Loucy (cell line): ENCODE measurements around the gene ZRANB2.
A peak's percentile ranks its signal among the peaks of the same experiment; 100 is the strongest.

Experiments
- H2AFZ ChIP-seq: fragments of 200-600 bp; sonication (generic); 2 replicates; pipeline ENCODE4 v1.6.0; 2016; ENCODE audit warnings: antibody characterized with exemption, mild to moderate bottlenecking, low read length, moderate library complexity
- H3F3A ChIP-seq: fragments of 200-600 bp; 2 replicates; pipeline ENCODE4 v1.6.0; 2016; ENCODE audit warnings: antibody characterized with exemption, low read depth, mild to moderate bottlenecking
- H3K27me3 ChIP-seq: fragments of 200-600 bp; sonication (generic); 2 replicates; pipeline ENCODE4 v1.6.1; 2014; ENCODE audit warnings: low read length, mild to moderate bottlenecking; ENCODE audit not compliant: insufficient read depth, poor library complexity, severe bottlenecking
- H3K36me3 ChIP-seq: fragments of 200-600 bp; sonication (generic); 2 replicates; pipeline ENCODE4 v1.6.1; 2016; ENCODE audit warnings: low read length; ENCODE audit not compliant: insufficient read depth
- H3K4me1 ChIP-seq: fragments of 200-600 bp; sonication (generic); 2 replicates; pipeline ENCODE4 v1.5.1; 2014; ENCODE audit warnings: low read length, mild to moderate bottlenecking; ENCODE audit not compliant: insufficient read depth, poor library complexity, severe bottlenecking
- H3K4me2 ChIP-seq: fragments of 200-600 bp; sonication (generic); 2 replicates; pipeline ENCODE4 v1.6.0; 2014; ENCODE audit warnings: antibody characterized with exemption, low read length, low read depth, mild to moderate bottlenecking; ENCODE audit not compliant: poor library complexity, severe bottlenecking
- H3K4me3 ChIP-seq: fragments of 200-600 bp; sonication (generic); 2 replicates; pipeline ENCODE4 v1.5.1; 2014; ENCODE audit warnings: low read length, mild to moderate bottlenecking, mixed read lengths; ENCODE audit not compliant: poor library complexity, severe bottlenecking
- H3K79me2 ChIP-seq: fragments of 200-600 bp; sonication (generic); 2 replicates; pipeline ENCODE4 v1.6.1; 2014; ENCODE audit warnings: low read length; ENCODE audit not compliant: insufficient read depth
- H3K9ac ChIP-seq: fragments of 200-600 bp; sonication (generic); 2 replicates; pipeline ENCODE4 v1.6.0; 2014; ENCODE audit warnings: mild to moderate bottlenecking, low read depth, low read length, moderate library complexity; ENCODE audit not compliant: poor library complexity, severe bottlenecking
- H3K9me2 ChIP-seq: fragments of 200-600 bp; sonication (generic); replicated peaks from 2 replicates; pipeline ENCODE4 v1.6.1; 2016; ENCODE audit warnings: low read depth, low read length, mixed read lengths
- H3K9me3 ChIP-seq: fragments of 200-600 bp; sonication (generic); 2 replicates; pipeline ENCODE4 v1.6.1; 2014; ENCODE audit warnings: mild to moderate bottlenecking, antibody characterized with exemption, low read length, low read depth; ENCODE audit not compliant: insufficient read depth
- H4K20me1 ChIP-seq: fragments of 200-600 bp; sonication (generic); 2 replicates; pipeline ENCODE4 v1.6.0; 2014; ENCODE audit warnings: antibody characterized with exemption, low read length, mild to moderate bottlenecking; ENCODE audit not compliant: insufficient read depth, poor library complexity, severe bottlenecking
- EZH2phosphoT487 ChIP-seq: fragments of 200-600 bp; IDR thresholded peaks from 2 replicates; pipeline ENCODE4 v1.6.1; 2018; ENCODE audit warnings: antibody characterized with exemption, mild to moderate bottlenecking, moderate library complexity, borderline replicate concordance
- TF ChIP-seq, protein P1 (sequence below): fragments of 200-600 bp; sonication (generic); conservative IDR thresholded peaks from 2 replicates; pipeline ENCODE4 v1.5.1; 2014; ENCODE audit warnings: mild to moderate bottlenecking, antibody characterized with exemption, low read length

Gene ZRANB2, protein sequence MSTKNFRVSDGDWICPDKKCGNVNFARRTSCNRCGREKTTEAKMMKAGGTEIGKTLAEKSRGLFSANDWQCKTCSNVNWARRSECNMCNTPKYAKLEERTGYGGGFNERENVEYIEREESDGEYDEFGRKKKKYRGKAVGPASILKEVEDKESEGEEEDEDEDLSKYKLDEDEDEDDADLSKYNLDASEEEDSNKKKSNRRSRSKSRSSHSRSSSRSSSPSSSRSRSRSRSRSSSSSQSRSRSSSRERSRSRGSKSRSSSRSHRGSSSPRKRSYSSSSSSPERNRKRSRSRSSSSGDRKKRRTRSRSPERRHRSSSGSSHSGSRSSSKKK

DNA sequence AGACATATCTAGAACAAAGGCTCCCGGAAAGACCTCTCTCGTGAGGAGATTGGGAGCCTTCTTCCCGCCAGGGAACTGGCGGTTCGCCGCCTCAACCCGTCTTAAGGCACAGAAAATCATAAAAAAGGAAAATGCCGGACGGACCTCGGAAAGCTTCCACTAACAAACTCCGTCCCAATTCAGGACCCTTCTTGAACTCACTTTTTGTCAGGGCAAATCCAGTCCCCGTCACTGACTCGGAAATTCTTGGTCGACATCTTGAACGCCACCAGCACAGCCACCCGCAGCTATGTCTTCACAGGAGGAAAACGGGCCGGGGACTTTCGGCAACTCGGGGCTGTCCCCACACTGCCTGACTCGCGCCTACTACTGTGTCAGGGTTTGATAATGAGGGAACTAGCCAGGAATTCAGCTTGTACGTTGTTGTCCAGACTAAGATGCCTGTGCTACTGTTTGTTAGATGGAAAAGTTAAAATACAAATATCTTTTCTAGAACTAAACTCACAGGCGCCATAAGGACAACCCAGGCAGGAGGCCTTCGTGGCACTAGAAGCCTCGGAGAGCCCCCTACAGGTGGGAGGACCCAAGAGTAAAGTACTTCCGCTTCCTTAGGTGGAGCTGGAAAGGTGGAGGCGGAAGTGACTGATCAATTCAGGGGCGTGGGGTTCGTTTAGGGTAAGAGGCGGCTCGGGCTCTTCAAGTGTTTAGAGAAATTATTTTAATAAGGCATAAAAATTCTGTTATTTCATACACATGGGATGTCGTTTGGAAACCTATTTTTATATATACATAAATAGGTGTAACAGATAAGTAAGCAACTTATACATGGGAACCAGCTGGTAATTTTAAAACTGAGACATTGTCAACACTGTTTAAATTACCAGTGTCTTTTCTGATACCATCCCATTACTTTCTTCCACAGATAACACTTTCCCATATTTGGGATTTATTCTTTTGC lies at the start of gene ZRANB2:
Gene ZRANB2, minus strand, starts transcription at position 297 of the 958 bp plus-strand sequence. Its CDS starts 40 bp downstream, at position 257.
- peak within 1 kb of the TSS; percentile 91 for H3K4me2 ChIP-seq
- H3F3A ChIP-seq, result no peaks in the 10 kb centered on the region
- H3K79me2 ChIP-seq, result peaks cover 47% of the 10 kb centered on the region
- TF ChIP-seq EZH2phosphoT487, result no peak
- TF ChIP-seq, protein P1, sequence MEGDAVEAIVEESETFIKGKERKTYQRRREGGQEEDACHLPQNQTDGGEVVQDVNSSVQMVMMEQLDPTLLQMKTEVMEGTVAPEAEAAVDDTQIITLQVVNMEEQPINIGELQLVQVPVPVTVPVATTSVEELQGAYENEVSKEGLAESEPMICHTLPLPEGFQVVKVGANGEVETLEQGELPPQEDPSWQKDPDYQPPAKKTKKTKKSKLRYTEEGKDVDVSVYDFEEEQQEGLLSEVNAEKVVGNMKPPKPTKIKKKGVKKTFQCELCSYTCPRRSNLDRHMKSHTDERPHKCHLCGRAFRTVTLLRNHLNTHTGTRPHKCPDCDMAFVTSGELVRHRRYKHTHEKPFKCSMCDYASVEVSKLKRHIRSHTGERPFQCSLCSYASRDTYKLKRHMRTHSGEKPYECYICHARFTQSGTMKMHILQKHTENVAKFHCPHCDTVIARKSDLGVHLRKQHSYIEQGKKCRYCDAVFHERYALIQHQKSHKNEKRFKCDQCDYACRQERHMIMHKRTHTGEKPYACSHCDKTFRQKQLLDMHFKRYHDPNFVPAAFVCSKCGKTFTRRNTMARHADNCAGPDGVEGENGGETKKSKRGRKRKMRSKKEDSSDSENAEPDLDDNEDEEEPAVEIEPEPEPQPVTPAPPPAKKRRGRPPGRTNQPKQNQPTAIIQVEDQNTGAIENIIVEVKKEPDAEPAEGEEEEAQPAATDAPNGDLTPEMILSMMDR, result peak; percentile 70
- peaks cover 44% of the 10 kb centered on the region for H4K20me1 ChIP-seq
- H2AFZ ChIP-seq, result peak within 1 kb of the TSS; percentile 81
- H3K36me3 ChIP-seq, result peaks cover 20% of the 10 kb centered on the region
- H3K4me1 ChIP-seq, result peaks cover 47% of the 10 kb centered on the region
- H3K9me3 ChIP-seq, result no peaks in the 10 kb centered on the region
- no peaks in the 10 kb centered on the region for H3K9me2 ChIP-seq
- H3K9ac ChIP-seq, result peak within 1 kb of the TSS; percentile 97
- H3K27me3 ChIP-seq, result no peaks in the 10 kb centered on the region
- H3K4me3 ChIP-seq, result peak within 1 kb of the TSS; percentile 97

DNA sequence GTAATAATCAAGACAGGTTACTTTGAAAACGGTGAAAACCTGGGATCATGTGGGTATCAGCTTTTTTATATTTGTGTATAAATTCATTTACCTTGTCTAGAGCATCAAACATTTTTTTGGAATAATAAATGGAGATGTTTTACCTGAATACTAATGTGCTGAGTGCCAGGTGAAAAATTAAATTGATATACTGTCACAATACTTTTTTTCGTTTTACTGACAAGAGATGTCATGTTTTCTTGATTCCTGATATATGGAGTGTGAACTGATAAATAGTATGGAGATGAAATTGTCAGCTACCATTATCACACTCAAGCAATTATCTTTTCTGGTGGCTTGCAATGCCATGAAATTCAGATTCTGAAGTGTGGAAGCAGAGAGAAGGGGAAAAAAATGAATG lies 47.2 kb upstream of the ZRANB2 start:
- no peak for TF ChIP-seq EZH2phosphoT487
- TF ChIP-seq, protein P1, result no peak
- no peak overlapping the region for H3K9ac ChIP-seq
- H3K4me2 ChIP-seq, result no peak overlapping the region
- H2AFZ ChIP-seq, result no peak overlapping the region
- H3K79me2 ChIP-seq, result no peaks in the 10 kb centered on the region
- peaks cover 5% of the 10 kb centered on the region for H3K9me3 ChIP-seq
- no peaks in the 10 kb centered on the region for H3K27me3 ChIP-seq
- H3K36me3 ChIP-seq, result no peaks in the 10 kb centered on the region
- H3K4me1 ChIP-seq, result no peaks in the 10 kb centered on the region
- no peaks in the 10 kb centered on the region for H3K9me2 ChIP-seq
- H3K4me3 ChIP-seq, result no peak overlapping the region
- H3F3A ChIP-seq, result no peaks in the 10 kb centered on the region
- H4K20me1 ChIP-seq, result no peaks in the 10 kb centered on the region

DNA sequence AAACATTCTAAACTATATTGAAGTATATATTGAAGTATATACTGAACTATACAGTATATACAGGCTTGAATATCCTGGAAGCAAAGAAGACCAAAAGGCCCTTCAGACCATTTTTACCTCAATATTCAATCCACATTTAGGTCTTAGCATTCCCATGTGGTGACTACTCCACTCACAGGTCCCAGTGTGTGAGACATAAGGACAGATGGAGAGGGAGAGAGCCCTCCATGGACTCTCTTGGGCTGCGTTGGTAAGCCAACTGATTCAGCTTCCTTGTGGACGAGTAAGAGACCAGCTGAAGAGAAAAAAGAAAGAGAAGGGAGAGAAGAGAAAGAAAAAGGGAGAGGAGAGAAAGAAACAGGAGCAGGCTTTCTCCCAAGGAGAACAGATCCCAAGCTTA lies 37.3 kb upstream of the ZRANB2 start:
- Histone ChIP-seq H2AFZ (no peak overlapping the region), H3K9me2 (no peaks in the 10 kb centered on the region), H3K79me2 (no peaks in the 10 kb centered on the region), H3K36me3 (no peaks in the 10 kb centered on the region), H3K9ac (no peak overlapping the region), H4K20me1 (no peaks in the 10 kb centered on the region), H3K4me3 (no peak overlapping the region), H3K9me3 (no peaks in the 10 kb centered on the region), H3K4me1 (no peaks in the 10 kb centered on the region), H3F3A (no peaks in the 10 kb centered on the region), H3K4me2 (no peak overlapping the region), H3K27me3 (no peaks in the 10 kb centered on the region)
- TF ChIP-seq EZH2phosphoT487, result no peak
- TF ChIP-seq, protein P1, result no peak
